Stomach (tissue), 9 donors: ENCODE data around the gene RALY. TPM values are rescaled to one million over a fixed set of nuclear protein-coding genes. Genes with fewer than 3 reads are reported as not detected.

Experiments used
- DNase-seq, 2 donors: peaks; one replicate each; pipeline versions ENCODE4 v3.0.0 to v3.0.0-alpha.2; 2013 to 2019
- H3K27ac ChIP-seq, 5 donors: fragments of 200-600 bp in 4 of 5; sonication (generic) in 4 of 5; one replicate each; pipeline ENCODE4 v1.5.1; 2013 to 2019; ENCODE audit warnings: mild to moderate bottlenecking in 1 of 5, moderate library complexity in 1 of 5
- H3K27me3 ChIP-seq, 3 donors: fragments of 200-600 bp; sonication (generic); one replicate each; pipeline ENCODE4 v1.5.1; 2017 to 2019; ENCODE audit warnings: mixed run types in 1 of 3
- H3K36me3 ChIP-seq, 4 donors: fragments of 200-600 bp; sonication (generic); 1 replicate in 3 of 4; 2 replicates in 1 of 4; pipeline ENCODE4 v1.5.1; 2016 to 2019
- H3K4me1 ChIP-seq, 4 donors: fragments of 200-600 bp; sonication (generic); one replicate each; pipeline ENCODE4 v1.5.1; 2016 to 2019
- H3K4me3 ChIP-seq, 4 donors: fragments of 200-600 bp; sonication (generic) in 3 of 4; one replicate each; pipeline ENCODE4 v1.5.1; 2016 to 2019; ENCODE audit warnings: mild to moderate bottlenecking in 1 of 4
- H3K9me3 ChIP-seq, 4 donors: fragments of 200-600 bp; sonication (generic); one replicate each; pipeline ENCODE4 v1.5.1; 2016 to 2019
- CTCF ChIP-seq, 7 experiments: fragments of 450-650 bp in 4 of 7; fragments of 200-600 bp in 3 of 7; sonication (generic) in 3 of 7; IDR thresholded peaks; one replicate each; pipeline ENCODE4 v1.5.1; 2016 to 2019; ENCODE audit warnings: antibody characterized with exemption in 7 of 7, control low read depth in 2 of 7, mild to moderate bottlenecking in 1 of 7
- EP300 ChIP-seq: sonication (generic); formaldehyde crosslinking; IDR thresholded peaks from one replicate; pipeline ENCODE4 v1.6.1; 2017; ENCODE audit warnings: antibody characterized with exemption
- POLR2A ChIP-seq, 4 donors: fragments of 450-650 bp; IDR thresholded peaks; one replicate each; pipeline ENCODE4 v1.6.1; 2016; ENCODE audit warnings: antibody characterized with exemption in 4 of 4, control low read depth in 2 of 4, mild to moderate bottlenecking in 1 of 4, moderate library complexity in 1 of 4
- POLR2AphosphoS5 ChIP-seq, 3 donors: sonication (generic); formaldehyde crosslinking; IDR thresholded peaks; one replicate each; pipeline ENCODE4 v1.6.1; 2016; ENCODE audit warnings: antibody characterized with exemption in 3 of 3
- WGBS, 5 donors: extraction: QIAGEN DNeasy Blood & Tissue Kit in 3 of 5; methylation state at CpG; one replicate each; pipeline versions ENCODE4 v1.1.5 to v1.1.7; 2013 to 2018; 5-methylcytosine and 5-hydroxymethylcytosine counted together
- intact Hi-C: fragments of 100-400 bp; cut with DNase I; formaldehyde crosslinking; loops from one replicate; pipeline ENCODE4 v1.15.1; 2023; ENCODE audit warnings: low total_unique reads
- polyA plus RNA-seq, 3 donors: library from polyadenylated mRNA; stranded (reverse); fragments of 200-250 nt; gene quantifications; one replicate each; pipeline ENCODE4 v1.2.3, GENCODE V29; 2013
- total RNA-seq, 5 donors: library from RNA; depleted of rRNA; stranded (reverse); fragments of >200 nt; gene quantifications; one replicate each; pipeline versions ENCODE4 v1.1.0 to v1.2.3, GENCODE V29; 2014 to 2016
- donor health status: healthy with polysubstance abuse.
- donor health status: Bipolar disorder and iron deficiency.
- donor health status: healthy.

RALY gene
- total and polyA plus RNA-seq, 8 donors, result 21.6 to 389 (median 97.7) TPM

- WGBS, 5 donors, result 86 to 95% (median 93%) methylated on average over 7 of the region's 7 CpGs
- Histone ChIP-seq H3K36me3 (no peaks in the 10 kb centered on the region), H3K27me3 (no peaks in the 10 kb centered on the region), H3K4me1 (no peaks in the 10 kb centered on the region), H3K27ac (no peak overlapping the region), H3K9me3 (no peaks in the 10 kb centered on the region), H3K4me3 (no peak overlapping the region)
- intact Hi-C loops, result no loop called here
- no peak for DNase-seq
- TF ChIP-seq POLR2A (IDR thresholded peaks at IDR 0.05), result no peak
- no peak for TF ChIP-seq CTCF (IDR thresholded peaks at IDR 0.05)
- no peak for TF ChIP-seq EP300
- no peak for TF ChIP-seq POLR2AphosphoS5 (IDR thresholded peaks at IDR 0.05)
These were observed 12.4 kb upstream of the RALY start for GRCh38 chr20:33981347-33981746.

- WGBS, 5 donors, result 70 to 81% (median 78%) methylated on average over 3 of the region's 3 CpGs
These were observed 11.7 kb upstream of the RALY start for GRCh38 chr20:33981964-33982363.

GRCh38 chr20:33983371-33983770, 10.3 kb upstream of the RALY start:
- 91 to 95% (median 92%) methylated on average over 5 of the region's 5 CpGs for WGBS, 5 donors
- TF ChIP-seq POLR2AphosphoS5 (IDR thresholded peaks at IDR 0.05), result no peak
- no peak for TF ChIP-seq EP300
- TF ChIP-seq CTCF (IDR thresholded peaks at IDR 0.05), result no peak
- TF ChIP-seq POLR2A (IDR thresholded peaks at IDR 0.05), result no peak
- Histone ChIP-seq H3K9me3 (no peaks in the 10 kb centered on the region), H3K4me1 (no peaks in the 10 kb centered on the region), H3K27ac (no peak overlapping the region), H3K4me3 (no peak overlapping the region), H3K27me3 (no peaks in the 10 kb centered on the region), H3K36me3 (no peaks in the 10 kb centered on the region)
- no peak for DNase-seq
- intact Hi-C loops, result no loop called here

More at GRCh38 chr20:33981964-33982363, 11.7 kb upstream of the RALY start:
- Histone ChIP-seq H3K27me3 (no peaks in the 10 kb centered on the region), H3K4me1 (no peaks in the 10 kb centered on the region), H3K27ac (no peak overlapping the region), H3K36me3 (no peaks in the 10 kb centered on the region), H3K4me3 (no peak overlapping the region), H3K9me3 (no peaks in the 10 kb centered on the region)
- DNase-seq, result no peak
- TF ChIP-seq POLR2A (IDR thresholded peaks at IDR 0.05) (no peak), POLR2AphosphoS5 (IDR thresholded peaks at IDR 0.05) (no peak), CTCF (IDR thresholded peaks at IDR 0.05) (no peak), EP300 (no peak)
- intact Hi-C loops, result no loop called here

- WGBS, 5 donors, result 68 to 91% (median 74%) methylated on average over 7 of the region's 7 CpGs
- Histone ChIP-seq H3K4me3 (no peak overlapping the region), H3K4me1 (no peaks in the 10 kb centered on the region), H3K9me3 (no peaks in the 10 kb centered on the region), H3K36me3 (no peaks in the 10 kb centered on the region), H3K27me3 (no peaks in the 10 kb centered on the region), H3K27ac (no peak overlapping the region)
- no peak for DNase-seq
- TF ChIP-seq EP300, result no peak
- no peak for TF ChIP-seq POLR2AphosphoS5 (IDR thresholded peaks at IDR 0.05)
- intact Hi-C loops, result no loop called here
These were observed 9.5 kb upstream of the RALY start for GRCh38 chr20:33984182-33984719.

- H3K9me3 ChIP-seq, result no peaks in the 10 kb centered on the region
- no peaks in the 10 kb centered on the region for H3K4me1 ChIP-seq
- no peak for DNase-seq
- TF ChIP-seq EP300, result no peak
- no peak for TF ChIP-seq POLR2A (IDR thresholded peaks at IDR 0.05)
- TF ChIP-seq CTCF (IDR thresholded peaks at IDR 0.05), result no peak
- TF ChIP-seq POLR2AphosphoS5 (IDR thresholded peaks at IDR 0.05), result no peak
- WGBS, 5 donors, result 90 to 96% (median 94%) methylated on average over 2 of the region's 2 CpGs
- no peaks in the 10 kb centered on the region for H3K36me3 ChIP-seq
- no peaks in the 10 kb centered on the region for H3K27me3 ChIP-seq
- intact Hi-C loops, result no loop called here
- no peak overlapping the region for H3K4me3 ChIP-seq
- no peak overlapping the region for H3K27ac ChIP-seq
These were observed 8.4 kb upstream of the RALY start for GRCh38 chr20:33985280-33985679.
